Fibroblast of upper back skin (primary cell): ENCODE results near the gene SLC25A23.
"Not testable (repeated sequence)": the region's sequence is repeated elsewhere in the genome, so short reads cannot be mapped to it uniquely, and the experiment has no call there.

Experiments
- DNase-seq: peaks from one replicate; pipeline ENCODE4 v3.0.0-alpha.2; 2013

SLC25A23 gene

DNA sequence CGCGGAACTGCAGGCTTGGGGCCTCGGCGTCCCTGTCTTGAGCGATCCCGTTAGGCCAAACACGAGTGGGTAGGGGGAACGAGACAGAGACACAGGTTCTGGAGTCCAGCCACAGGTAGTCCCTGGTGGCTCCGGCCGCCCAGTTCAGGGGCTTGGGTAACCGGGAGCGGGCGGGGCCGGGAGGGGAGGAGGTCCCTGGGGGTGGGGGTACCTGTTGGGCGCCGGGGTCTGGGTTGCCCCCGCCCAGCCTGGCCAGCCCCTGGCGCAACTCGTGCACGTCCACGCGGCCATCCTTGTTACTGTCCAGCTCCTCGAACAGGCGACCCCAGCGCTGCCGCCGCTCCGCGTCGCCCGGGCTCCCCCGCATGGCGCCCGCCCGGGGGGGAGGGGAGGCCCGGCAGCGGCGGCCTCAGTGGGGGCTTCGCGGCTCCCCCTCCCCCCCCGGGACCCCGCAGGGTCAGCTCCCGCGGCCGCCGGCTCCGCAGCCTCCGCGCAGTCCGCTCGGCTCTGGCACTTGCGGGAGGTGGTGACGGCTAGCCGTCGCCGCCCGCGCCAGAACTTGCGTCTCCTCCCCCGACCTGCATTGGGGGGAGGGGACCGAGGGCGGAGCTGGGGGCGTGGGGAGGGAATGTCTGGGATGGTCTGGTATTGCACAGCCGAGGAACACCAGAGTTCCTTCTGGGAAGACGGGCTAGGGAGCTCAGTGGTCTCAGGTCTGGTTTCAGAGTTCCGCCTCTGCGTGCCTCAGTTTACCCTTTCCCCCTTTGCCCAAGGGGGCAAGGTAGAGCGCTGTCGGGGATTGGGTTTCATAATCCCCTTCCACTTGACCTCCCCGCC lies at the start of gene SLC25A23:
TSS of gene SLC25A23 (minus strand) at position 531 of the 837 bp plus-strand sequence. CDS start at position 367, 164 bp downstream.
- peak; percentile 78 for DNase-seq

GRCh38 chr19:6508028-6508771 lies 48.6 kb upstream of the SLC25A23 start:
- DNase-seq: not testable (repeated sequence)

- no peak for DNase-seq
Measured at GRCh38 chr19:6503407-6504201, 44.0 kb upstream of the SLC25A23 start.

GRCh38 chr19:6501740-6502648 lies 42.4 kb upstream of the SLC25A23 start, which contains the start of gene TUBB4A:
TUBB4A (minus strand) TSS chr19:6502309; CDS start chr19:6502212, 97 bp downstream.
- no peak for DNase-seq

- no peak for DNase-seq
Measured at GRCh38 chr19:6500837-6501739, 41.5 kb upstream of the SLC25A23 start.

DNA sequence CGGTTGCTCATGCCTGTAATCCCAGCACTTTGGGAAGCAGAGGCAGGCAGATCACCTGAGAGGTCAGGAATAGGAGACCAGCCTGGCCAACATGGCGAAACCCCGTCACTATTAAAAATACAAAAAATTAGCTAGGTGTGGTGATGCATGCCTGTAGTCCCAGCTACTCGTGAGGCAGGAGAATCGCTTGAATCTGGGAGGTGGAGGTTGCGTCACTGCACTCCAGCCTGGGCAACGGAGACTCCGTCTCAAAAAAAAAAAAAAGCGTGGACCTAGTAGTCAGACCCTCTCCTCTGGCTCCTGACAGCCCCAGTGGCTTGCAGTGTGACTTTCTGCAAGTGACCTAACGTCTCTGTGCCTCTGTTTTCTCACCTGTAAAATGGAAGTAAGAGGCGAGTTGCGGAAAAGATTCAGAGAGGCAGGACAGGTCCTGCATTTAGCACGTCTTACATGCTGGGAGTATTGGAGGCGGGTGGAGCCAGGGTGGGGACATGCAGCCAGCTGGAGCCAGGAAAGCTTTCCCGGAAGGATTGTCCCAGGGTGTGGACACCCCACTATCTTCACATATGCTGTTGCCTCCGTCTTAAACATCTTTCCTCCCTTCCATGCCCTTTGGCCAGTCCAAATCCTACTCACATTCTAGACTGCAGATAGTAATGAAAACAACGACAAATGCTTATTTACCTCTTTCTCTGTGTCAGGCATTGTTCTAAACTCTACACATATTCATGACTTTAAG lies 39.6 kb upstream of the SLC25A23 start:
- no peak for DNase-seq

DNA sequence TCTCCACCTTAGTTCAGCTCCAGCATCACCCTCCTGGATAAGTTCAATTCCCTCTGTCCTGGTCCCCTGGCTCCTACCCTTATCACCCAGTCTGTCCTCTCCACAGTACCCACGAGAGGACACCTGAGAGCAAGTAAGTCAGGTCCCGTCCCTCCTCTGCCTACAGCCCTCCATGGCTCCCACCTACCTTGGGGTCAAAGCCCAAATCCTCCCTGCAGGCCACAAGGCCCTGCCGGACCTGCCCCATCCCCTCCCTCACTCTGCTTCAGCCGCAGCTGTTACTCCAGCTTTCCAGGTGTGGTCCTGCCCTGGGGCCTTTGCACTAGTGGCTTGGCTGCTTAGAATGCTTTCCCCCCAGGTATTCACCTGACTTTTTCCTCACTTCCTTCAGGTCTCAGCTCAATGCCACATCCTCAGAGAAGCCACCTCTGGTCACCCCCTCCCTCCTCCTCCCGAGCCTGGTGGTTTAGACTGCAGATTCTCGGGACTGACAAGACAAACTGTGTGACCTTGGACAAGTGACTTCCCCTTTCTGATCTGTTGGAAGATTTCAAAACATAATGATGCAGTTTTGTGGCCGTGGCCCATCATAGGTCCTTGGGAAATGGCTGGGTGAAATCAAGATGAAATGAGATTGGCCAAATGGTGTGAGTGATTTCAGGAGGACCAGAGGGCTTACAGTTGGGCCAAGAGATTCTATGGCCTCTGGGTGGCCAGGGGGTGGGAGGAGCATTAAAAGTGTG lies 38.9 kb upstream of the SLC25A23 start:
- no peak for DNase-seq

- no peak for DNase-seq
Measured at GRCh38 chr19:6495947-6496346, 36.4 kb upstream of the SLC25A23 start.

DNA sequence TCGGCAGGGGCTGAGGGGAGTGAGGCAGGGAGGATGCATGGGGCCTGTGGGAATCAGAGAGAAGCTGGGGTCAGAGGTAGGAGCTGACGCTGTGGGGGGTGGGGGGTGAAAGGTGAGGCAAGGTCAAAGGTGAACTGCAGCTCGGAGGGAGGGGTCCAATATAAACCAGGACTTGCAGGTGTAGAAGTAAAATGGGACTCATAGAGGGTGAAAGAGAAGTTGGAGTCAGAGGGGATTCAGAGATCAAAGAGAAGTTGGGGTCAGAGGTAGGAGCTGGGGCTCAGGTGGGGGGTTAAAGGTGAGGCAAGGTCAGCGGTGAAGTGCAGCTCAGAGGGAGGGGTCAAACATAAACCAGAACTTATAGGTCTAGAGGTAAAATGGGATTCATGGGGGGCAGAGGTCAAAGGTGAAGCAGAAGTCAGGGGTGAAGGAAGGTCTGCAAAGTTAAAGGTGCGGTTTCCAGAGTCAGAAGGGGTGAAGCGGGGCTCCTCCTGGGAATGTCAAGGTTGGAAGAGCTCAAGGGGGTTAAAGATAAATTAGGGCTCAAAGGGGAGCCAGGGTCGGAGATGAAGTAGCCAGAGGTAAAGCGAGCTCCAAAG lies 34.9 kb upstream of the SLC25A23 start:
- no peak for DNase-seq

DNA sequence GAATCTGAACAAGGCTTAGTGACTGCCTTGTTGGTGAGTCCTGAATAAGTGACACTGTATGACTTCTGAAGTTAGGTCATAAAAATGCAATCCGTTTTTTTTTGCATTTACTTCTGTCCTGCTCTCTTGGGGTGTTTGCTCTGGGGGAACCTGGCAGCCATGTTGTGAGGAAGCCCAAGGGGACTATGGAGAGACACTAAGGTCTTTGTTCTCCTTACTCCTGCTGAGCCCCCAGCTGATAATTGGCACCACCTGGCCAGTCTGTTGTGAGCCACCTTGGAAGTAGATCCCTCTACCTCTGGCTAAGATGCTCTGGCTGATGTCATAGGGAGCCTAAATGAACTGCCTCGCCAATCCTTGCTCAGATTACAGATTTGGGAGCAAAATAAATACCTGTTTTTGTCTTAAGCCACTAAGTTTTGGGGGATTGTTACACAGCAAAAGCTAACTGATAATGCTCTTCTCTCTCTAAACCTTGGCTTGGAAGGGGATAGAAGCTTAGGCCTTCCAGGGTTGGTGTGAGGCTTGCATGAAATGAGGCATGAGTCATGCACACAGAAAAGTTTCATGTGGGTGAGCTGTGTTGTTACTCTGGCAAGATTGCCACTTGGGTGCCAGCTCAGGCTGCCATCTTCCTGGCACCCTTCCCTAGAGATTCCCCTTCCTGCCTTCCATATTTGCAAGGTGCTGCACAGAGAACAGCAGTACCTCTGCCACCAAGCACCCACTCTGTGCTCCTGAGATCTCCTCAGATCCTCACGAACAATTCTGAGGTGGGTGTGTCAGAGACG lies 32.4 kb upstream of the SLC25A23 start:
- no peak for DNase-seq

DNA sequence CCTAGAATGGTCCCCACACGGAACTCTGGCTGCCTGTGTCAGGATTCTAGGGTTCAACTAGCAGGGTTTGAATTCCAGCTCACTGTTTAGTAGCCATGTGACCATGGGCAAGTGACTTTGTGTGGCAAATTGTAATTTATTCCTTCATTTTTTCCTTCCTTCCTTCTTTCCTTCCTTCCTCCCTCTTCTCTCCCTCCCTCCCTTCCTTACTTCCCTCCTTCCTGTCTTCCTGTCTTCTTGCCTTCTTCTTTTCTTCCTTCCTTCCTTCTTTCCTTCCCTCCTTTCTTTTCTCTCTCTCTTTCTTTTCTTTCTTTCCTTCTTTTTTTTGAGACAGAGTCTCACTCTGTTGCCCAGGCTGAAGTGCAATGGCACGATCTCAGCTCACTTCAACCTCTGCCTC lies 30.5 kb upstream of the SLC25A23 start:
- no peak for DNase-seq

DNA sequence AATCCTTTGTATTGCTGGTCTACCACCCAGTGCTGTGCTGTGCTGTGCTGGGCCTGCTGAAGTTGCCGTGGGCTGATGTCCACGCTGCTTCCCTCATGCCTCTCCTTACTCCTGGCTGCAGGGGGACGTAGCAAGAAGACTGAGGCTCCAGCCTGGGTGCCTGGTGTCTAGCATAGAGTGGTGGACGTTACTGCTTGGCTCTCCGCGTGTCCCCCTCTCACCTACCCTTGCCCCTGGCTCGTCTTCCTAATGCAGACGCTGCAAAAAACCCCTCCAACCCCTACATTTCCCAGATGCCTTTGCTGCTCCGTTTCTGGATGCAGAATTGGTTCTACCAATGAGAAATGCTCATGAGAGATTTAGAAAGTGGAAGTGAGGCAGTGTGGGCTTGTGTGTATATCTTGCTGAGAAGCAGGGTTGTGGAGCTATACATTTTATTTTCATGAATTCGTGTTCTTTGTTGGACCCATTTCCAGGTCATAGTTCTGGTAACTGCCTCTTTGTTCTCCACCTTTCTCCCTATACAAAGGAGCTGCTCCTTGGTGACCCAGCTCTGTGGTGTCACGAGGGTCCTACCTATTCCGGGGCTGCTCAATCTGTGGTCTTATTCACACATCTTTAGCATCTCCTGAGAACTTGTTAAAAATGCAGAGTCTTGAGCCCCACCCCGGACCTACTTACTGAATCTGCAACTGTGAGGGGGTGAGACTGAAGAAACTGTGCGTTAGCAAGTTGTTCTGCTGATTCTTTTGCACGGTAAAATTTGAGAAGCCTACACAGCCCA lies 29.9 kb upstream of the SLC25A23 start:
- no peak for DNase-seq

GRCh38 chr19:6484831-6485230 lies 25.2 kb upstream of the SLC25A23 start:
- no peak for DNase-seq

GRCh38 chr19:6484230-6484629 lies 24.6 kb upstream of the SLC25A23 start:
- no peak for DNase-seq

DNA sequence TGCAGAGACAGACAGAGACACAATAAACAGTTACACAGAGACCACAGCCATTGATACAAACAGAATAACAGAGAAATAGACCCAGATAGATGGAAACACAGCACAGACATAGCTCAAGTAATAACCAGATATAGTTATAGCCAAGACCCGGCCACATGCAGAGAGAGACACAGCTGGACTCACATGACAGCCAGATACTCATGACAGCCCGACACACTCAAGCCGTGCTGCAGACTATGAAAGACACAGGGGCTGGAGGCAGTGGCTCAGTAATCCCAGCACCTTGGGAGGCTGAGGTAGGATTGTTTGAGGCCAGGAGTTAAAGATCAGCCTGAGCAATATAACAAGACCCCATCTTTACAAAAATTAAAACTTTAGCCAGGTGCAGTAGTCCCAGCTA lies 23.6 kb upstream of the SLC25A23 start:
- DNase-seq: no peak

GRCh38 chr19:6482343-6482686 lies 22.7 kb upstream of the SLC25A23 start:
- DNase-seq: no peak

DNA sequence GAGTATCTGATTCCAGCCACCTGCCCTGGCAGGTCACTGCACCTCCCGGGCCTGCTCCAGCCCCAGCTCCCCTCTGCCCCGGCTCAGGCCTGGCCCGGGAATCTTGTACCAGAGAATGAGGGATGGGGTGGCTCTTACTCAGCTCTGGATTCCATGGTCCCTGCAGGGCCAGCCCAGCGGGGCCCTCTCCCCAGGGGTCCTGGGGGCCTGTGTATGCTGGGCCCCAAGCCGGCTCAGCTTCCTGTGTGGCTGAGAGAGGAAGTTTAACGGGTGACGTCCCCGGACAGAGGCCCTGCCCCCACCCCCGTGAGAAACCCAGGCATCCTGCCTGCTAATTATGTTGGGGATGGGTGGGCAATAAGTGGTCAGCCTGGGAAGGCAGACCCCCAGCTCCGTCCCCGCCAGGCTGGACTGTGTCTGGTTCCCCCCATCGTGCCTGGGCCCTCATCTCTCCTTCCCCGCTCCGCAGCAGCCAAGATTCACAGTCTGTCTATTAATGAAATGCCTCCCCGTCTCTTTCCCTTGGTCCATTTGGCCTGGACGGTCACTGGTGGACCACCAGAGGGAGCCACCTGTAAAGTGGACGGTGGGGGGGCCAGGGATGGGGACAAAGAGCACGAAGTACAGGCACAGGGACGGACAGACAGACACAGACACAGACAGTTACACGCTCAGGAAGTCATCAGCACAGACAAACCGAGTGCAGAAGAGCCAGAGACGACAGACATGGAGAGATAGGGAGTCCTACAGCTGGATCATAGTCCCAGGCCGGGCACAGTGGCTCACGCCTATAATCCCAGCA lies 22.1 kb upstream of the SLC25A23 start, which contains the start of gene DENND1C:
TSS of gene DENND1C (minus strand) at position 247 of the 802 bp plus-strand sequence. CDS start at position 155, 92 bp downstream.
- no peak for DNase-seq
